ENCODE data around the gene SUPT20H.

Gene SUPT20H

DNA sequence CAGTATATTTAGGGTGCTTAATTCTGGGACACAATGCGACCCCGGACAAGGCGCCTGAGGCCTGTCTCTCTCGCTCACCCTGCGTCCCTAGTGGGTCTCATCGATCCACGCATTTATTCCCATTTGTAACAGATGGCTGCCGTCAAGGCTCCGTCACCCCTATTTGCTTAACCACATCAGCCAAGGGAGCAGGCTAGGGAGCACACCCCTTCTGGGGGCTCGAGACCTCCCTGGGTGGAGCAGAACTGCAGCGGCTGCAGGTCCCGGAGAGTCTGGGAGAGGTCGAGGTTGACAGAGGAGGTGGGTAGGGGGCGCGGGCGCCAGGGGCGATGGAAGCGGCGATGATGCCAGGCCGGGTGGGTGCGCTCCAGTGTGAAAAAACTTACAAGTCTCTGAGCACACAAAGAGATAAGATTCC is 60.9 kb downstream of the SUPT20H start:
- no peak for DNase-seq

DNA sequence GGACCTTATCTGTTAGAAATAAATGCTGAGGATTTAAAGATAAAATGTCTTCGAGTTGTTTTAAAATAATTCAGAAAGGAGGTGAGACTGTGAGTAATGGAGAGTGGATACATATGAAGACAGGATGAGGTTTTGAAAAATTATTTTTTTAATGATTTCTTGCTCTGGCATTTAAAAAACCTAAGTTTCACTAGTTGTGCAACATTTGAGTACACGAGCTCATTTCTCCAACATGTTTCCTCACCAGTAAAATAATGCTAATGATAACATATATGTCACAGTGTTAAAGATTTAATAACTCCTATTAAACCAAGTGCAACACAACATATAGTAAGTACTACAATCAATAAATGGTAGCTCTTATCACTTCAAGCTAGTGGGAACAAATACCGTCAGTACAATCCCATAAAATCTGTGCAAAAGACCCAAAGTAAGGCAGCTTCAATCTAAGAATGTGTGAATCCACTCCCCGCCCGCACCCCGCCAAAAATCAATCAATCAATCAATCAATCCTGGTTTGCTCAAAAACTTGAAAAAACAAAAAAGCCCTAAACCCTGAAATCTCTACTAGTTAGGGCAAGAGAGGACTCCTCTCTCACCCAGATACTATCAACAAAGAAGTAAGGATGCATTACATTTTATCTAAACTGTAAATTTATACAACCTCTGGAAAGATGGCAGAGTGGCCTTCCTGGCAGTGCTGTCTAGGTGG is 61.6 kb downstream of the SUPT20H start:
- DNase-seq: no peak

DNA sequence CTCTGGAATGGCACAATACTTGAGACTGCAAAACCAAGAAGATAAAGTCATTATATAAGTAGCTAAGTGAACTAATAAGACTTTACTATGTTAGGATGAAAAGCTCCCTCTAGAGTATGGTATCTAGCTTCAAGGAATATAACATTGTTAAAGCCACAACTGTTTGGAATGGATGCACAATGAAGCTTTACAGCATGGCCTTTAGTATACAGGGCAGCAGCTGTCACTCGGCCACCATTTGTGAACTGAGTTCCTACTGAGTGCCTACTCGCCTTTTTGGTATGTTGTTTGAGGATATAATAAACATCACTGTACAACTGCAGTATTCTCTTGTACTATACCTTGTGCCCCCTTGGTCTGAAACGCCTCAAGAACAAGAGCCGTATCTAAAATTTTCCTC is 67.1 kb downstream of the SUPT20H start:
- DNase-seq: no peak

DNA sequence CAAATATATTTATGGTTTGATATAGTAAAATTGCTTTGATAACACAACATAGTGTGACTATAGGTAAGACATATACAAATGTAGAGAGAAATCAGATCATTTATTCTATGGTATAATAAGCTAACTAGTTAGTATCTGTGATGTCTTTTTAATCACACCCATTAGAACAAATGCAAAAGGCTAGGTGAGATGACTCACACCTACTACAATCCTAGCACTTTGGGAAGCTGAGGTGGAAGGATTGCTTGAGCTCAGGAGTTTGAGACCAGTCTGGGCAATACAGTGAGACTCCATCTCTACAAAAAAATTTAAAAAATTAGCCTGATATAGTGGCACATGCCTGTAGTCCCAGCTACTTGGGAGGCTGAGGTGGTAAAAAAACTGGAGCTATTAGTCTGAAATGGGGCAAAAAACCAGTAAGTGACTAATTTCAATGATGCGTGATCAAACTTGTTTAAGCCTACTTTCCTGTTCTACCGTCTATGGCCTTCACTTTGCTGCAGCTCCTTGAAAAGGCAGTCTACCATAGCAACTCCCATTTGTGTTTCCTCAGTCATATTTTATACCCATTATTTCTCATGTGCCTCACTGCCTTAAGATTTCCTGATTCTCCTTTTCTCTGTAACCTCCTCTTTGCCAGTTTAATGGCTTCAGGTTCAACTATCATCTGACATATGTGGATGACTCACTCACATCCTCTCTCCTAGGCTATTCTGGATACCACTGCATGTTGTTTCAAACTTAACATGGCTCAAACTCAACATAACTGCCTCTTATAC is 72.8 kb downstream of the SUPT20H start:
- no peak for DNase-seq

DNA sequence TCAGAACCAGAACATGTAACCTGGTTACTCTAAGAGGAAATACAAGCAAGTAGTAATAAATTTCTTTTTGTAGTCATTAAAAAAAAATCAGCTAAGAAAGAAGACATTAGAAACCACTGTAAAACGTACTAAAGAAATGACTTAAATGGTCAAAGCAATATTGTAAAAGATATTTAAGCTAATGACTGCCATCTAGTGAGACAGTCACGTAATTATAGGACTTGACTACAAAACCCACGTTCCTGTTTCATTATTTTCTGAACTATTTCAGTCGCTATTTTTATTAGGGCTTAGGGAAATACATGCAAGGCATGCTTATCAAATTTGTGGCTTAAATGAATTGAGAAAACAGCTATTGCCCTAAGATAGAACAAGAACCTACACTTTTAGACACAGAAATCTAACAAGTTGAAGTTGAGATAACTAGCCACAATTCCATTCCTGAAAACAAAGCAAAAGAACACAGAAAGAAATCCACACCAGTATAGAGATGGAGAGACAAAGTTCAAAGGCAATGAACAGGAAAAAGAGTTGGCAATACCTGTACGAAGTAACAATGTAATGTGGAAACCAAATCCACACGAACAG is 78.2 kb downstream of the SUPT20H start:
- peak; percentile 15 for DNase-seq

DNA sequence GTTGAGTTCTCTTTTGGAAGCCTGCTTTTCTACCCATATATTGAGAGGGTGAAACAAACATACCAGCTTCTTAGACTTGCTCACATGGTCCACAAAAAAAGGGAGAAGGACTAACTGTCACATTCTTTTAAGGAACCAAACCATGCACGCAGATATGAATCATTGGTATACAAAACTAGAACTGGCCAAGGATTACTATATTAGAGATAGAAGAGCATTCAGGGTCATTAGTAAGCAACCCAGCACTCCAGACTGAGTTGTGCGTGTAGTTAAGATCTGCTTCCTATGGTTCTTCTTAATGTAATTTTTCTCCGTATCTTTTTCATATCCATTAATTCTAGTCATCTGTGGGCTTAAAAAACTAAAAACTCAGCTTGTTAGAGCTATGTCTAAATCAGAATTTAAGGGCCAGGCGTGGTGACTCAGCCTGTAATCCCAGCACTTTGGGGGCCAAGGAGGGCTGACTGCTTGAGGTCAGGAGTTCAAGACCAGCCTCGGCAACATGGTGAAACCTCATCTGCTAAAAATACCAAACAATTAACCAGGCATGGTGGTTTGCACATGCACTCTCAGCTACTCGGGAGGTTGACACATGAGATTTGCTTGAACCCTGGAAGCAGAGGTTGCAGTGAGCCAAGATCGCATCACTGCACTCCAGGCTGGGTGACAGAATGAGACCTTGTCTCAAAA is 80.0 kb downstream of the SUPT20H start:
- no peak for DNase-seq

DNA sequence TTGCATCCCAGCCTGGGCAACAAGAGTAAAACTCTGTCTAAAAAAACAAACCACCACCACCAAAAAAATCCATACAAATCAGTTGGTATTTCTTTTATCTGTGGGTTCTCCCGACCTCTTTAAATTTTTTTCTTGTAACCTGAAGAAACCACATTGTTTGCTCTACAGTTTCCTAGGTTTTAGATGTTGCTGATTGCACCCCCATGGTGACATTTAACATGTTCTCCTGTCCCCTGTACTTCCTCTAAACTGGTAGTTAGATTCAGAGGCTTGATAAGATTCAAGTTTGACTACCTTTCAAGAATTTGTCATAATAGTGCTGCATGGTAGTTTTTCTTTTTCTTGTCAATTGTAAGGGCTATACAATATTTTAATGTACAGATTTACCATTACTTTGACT is 84.3 kb downstream of the SUPT20H start:
- DNase-seq: no peak

DNA sequence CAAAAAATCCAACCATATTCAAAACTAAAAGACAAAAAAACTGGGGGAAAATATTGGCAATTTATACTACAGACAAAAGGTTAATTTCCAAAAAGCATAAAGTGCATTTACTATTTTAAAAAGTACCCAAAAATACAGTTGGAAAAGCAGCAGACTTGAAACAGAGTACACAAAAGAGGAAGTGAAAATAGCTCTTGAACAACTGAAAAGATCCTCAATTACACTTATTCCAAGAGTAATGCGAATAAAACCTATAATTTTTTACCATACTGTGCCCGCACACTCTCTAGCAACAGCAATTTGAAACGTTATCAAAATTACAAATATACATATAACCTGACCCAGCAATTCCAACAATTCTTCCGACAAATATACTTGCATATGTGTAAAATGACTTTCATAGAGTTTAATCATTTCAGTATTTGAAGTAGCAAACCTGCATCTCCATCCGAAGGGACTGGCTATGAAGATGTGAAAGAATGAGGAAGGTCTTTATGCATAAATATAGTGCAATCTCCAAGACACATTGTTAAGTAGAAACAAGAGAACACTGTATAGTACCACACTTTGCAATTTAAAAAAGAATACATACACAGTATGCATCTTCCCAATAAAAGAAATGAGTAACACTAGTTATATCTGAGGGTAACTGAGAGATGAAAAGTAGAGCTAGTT is 85.7 kb downstream of the SUPT20H start:
- no peak for DNase-seq

DNA sequence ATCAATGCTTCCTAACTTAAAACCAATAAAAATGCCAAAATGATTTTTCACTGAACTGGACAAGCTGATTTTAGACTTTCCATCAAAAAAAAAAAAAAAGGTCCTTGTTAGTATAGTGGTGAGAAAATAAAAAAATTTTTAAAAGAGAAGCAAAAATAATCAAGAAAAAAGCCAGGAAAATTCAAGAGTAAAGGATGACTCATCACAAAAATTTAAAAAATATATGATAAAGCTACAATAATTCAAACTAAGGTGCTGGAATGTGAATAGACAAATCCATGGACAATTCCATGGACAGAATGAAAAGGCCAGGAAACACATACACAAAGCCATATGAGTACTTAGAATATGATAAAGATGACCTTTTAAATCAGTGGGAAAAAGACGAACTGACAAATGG is 86.5 kb downstream of the SUPT20H start:
- DNase-seq: no peak

DNA sequence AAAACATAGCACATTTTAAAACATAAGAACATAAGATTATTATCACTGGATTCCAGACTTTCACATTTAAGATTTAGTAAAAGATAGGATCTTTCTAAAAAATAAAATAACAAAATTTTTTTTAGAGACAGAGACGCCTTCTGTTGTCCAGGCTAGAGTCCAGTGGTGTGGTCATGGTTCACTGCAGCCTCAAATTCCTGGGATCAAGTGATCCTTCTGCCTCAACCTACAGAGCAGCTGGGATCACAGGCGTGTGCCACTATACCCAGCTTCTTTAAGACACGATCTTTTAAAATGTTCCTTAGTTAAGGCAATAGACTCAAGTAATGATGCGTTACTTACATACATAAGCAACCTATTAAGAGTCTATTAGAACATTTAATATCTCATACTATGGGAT is 93.1 kb downstream of the SUPT20H start:
- no peak for DNase-seq

DNA sequence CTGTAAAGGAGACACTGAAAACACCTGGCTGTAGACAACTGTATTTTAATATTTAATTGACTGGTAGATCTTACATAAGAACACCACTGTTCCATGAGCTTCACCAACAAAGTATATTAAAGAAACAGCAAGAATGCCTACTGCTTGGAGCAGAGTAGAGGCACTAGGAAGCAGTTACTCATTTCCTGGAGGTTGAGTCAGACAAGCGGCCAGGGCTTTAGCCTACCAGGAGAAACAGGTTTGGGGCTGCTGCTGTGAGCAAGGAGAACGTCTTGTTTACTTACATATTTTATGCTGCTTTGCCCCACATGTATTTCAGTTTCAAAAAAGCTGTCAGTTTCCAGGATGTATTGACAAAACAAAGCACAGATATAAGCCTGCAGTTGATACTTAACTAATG is 93.7 kb downstream of the SUPT20H start:
- DNase-seq: no peak

DNA sequence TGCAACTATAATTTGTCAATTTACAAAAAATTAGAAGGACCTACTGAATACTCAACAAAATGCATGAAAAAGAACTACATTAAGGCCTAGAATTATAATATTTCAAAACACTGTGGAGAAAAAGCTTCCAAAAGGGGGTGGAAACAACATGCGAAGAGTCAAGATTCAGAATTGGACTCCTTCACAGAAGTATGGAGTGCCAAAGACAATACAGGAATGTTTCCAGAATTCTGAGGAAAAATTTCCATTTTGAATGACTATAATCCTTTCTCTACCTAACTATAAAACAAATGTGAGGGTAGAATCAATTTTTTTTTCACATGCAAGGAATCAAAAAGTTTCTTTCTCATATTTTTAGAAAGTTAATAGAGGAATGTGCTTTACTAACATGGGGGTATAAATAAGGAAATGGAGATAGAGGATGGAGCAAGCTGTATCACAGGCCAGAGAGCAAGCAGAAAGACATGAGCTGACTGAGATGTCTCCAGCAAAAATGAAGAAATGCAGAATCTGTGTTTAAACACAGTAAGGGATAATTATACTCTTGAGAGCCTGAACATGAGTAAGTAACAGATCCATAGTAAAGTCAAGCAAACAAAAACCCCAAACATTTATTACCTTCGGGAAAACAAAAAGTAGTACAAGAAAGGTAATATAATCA is 99.9 kb downstream of the SUPT20H start:
- DNase-seq: no peak

All from NCI-H1436 treated with DMSO at 0.1 percent for 48 hours (cell line).